GM19467 (cell line): ENCODE results near the gene NDUFA3.

Experiments used
- ATAC-seq: cut with Tn5 transposase; IDR thresholded peaks from one replicate; pipeline ENCODE4 v1.9.1; 2021; ENCODE audit warnings: mild to moderate bottlenecking, moderate library complexity; ENCODE audit not compliant: unreplicated experiment

The NDUFA3 gene

GRCh38 chr19:54107876-54108490 lies 5.3 kb downstream of the NDUFA3 start:
- no peak for ATAC-seq

DNA sequence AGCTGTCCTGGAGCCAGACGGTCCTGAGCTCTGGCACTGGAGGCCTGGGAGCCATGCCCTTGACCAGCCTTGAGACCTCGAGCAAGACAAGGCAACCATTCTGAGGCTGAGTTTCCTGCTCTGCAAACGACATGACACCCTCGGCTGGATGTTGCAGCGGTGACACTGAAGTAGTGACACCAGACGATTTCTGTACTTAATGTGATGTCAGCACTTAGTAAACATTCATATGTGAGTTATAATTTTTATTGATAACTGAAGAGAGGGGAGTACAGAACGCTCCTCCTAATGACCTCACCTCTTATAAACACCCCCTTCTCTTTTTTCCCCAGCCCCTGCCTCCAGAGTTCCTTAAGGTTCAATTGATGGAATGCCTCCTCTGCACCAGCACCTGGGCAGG lies 5.8 kb downstream of the NDUFA3 start:
- ATAC-seq: no peak

DNA sequence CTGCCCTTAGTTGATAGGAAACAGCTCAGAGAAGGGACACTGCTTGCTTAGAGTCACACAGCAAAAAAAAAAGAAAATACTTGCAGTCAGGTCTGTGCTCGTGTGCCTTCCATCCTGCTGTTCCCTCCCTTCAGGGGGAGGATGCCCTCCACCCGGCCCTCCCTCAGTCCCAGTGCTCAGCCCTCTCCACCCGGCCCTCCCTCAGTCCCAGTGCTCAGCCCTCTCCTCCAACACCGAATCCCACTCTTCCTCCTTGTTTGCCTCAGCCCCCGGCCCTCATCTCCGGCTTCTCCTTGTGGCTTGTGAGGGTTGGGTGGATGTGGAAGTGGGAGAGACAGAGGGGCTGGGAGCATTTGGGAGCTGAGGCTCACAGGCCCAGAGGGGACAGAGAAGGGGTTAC lies 7.0 kb downstream of the NDUFA3 start:
- no peak for ATAC-seq

- ATAC-seq: no peak
These were observed 11.9 kb downstream of the NDUFA3 start for GRCh38 chr19:54114340-54115108.

DNA sequence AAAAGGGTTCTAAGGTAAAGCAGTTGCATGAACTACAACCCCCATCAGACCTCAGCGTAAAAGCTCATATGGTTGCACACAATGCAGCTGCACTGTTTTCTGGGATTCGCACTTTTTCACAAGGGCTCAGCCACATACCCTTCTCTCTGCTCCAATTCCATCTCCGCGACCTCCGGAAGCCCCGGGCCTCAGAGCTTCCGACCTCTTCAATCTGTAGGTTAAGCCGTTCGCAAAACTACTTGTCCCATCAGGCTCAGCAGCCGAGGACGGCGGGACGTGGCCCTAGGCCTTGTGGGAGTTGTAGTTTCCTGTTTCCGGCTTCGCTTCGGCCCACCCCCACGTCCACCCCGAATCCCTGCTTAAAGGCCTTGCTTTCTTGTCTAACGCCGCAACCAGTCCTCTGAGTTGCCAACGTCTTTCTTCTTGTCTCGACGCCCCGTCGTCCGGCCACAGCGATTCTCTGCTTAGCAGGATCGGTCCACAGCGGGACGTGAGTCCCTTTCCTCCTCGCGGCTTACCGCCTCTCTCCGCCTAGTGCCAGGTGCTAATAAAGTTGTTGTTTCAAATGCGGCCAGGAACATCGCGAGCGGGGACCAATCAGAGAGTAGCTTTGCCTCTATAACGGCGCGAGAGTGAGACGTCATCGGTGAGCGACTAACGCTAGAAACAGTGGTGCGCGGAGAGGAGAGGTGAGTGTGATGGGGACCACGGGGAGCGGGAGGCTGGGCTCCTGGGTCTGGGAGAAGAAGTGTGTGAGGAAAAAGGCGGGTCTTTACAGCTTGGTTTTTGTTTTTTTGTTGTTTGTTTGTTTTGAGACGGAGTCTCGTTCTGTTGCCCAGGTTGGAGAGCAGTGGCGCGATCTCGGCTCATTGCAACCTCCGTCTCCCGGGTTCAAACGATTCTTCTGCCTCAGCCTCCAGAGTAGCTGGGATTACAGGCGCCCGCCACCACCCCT lies 12.7 kb downstream of the NDUFA3 start, which contains the start of the genes PRPF31 and TFPT:
TSS of gene PRPF31 (plus strand) at position 646 of the 955 bp plus-strand sequence. CDS start 2,525 bp downstream, outside the sequence.
TSS of gene TFPT (minus strand) at position 549 of the 955 bp plus-strand sequence. CDS start at position 161, 388 bp downstream.
- peak; percentile 69 for ATAC-seq

GRCh38 chr19:54121259-54121658 lies 18.6 kb downstream of the NDUFA3 start:
- ATAC-seq: no peak

DNA sequence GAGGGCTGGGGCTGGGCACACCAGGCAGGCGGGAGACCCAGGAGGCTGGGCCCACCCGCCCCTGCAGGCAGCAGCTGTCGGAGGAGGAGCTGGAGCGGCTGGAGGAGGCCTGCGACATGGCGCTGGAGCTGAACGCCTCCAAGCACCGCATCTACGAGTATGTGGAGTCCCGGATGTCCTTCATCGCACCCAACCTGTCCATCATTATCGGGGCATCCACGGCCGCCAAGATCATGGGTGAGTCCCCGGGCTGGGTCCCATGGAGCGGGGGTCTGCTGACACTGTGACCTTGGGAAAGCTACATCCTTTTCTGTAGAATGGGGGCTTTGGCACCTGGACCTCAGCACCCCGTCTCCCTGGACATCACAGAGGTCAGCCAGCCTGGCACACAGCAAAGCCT lies 21.0 kb downstream of the NDUFA3 start:
- ATAC-seq: no peak

GRCh38 chr19:54124393-54124792 lies 21.7 kb downstream of the NDUFA3 start:
- no peak for ATAC-seq

DNA sequence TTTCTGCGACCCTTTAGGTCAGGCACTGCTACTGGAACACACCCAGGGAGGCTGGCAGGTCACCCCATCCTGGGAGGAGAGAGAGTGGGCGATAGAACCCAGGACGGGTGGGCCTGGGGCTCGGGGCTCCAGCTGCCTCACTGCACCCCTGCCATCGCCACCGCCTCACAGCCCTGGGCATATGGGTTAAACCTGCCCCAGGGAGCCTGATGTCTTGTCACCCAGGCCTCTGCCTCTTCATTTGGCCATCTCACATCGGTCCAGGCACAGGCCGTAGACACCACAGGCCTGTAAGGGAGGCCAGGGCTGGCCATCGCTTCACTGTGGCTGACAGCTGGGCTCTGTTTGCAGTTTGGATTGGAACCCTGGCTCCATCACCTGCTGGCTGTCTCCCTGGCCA lies 23.1 kb downstream of the NDUFA3 start:
- no peak for ATAC-seq

DNA sequence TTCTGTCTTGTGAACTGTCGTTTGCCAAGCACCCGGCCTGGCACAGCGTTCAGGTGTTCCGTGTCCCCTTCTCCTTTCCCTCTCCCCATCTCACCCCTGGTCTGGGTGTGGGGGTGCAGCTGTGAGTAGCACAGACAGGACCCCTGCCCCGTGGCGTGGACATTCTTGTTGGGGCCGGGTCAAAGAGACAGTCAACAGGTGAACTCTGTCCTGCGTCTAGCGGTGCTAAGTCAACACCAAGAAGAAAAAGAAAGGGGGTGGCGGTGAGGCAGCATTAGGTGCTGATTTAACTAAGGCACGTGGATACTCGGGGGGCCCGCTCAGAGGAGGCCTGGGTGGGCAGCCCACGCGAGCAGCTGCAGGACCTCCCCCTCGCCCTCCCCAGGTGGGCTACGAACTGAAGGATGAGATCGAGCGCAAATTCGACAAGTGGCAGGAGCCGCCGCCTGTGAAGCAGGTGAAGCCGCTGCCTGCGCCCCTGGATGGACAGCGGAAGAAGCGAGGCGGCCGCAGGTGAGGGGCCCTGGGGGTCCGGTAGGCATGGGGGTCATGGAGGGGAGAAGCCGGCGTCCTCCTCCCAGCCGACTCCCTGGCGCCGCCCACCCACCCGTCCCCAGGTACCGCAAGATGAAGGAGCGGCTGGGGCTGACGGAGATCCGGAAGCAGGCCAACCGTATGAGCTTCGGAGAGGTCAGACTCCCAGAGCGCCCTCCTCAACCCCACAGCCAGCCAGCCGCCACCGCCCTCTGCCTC lies 25.2 kb downstream of the NDUFA3 start:
- no peak for ATAC-seq

DNA sequence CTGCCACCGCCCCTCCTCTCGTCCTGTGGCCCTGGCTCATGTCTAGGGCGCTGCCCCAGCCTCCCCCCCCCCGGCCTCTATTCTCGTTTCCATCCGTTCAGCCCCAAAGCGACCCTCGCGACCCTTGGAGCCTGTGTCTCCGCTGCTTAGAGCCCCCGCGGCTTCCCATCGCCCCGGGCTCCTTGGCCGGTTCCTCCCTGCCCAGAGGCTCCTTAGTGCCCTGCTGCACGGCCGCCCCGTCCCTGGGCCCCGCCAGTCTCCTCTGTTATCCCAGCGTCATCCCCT lies 25.7 kb downstream of the NDUFA3 start:
- no peak for ATAC-seq

GRCh38 chr19:54128796-54129616 lies 26.4 kb downstream of the NDUFA3 start:
- ATAC-seq: no peak

DNA sequence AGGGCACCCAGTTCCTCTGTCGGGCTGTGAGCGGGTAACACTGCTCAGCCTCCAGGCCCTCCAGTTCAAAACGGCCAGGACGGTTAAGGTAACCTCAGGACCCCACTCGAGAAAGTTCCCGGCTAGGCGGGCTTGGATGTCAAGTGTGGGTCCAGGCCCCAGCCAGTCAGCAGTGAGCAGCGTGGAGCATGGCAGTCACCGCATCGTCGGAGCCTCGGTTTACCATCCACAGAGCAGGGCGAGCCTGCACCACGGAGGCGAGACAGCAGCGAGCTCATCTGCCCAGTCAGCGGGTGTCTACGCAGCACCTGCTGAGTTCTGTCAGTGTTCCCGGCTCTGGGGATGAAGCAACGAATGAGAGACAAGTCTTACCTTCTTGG lies 27.0 kb downstream of the NDUFA3 start:
- no peak for ATAC-seq

DNA sequence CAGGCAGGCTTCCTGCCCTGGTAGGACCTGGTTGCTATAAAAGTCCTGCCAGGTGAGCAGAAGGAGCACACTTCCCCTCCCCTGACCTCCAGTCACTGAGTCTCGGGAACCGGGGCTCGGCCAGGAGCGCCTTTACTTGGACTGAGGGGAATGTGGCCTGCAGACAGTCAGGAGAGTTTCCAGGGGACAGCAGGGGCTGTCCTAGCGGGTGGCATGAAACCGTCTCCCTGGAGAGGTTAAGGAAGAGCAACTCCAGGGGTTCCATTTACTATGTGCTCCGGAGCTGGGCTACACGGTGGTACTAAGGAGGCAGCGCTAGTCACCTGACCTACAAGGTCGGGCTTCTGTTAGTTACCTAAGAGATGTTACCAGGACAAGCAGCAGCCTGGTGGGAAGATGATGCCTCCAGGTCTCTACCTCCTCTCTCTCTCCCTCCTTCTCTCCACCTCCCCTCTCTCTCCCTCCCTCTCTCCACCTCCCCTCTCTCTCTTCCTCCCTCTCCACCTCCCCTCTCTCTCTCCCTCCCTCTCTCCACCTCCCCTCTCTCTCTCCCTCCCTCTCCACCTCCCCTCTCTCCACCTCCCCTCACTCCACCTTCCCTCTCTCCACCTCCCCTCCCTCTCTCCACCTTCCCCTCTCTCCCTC lies 30.8 kb downstream of the NDUFA3 start:
- no peak for ATAC-seq

DNA sequence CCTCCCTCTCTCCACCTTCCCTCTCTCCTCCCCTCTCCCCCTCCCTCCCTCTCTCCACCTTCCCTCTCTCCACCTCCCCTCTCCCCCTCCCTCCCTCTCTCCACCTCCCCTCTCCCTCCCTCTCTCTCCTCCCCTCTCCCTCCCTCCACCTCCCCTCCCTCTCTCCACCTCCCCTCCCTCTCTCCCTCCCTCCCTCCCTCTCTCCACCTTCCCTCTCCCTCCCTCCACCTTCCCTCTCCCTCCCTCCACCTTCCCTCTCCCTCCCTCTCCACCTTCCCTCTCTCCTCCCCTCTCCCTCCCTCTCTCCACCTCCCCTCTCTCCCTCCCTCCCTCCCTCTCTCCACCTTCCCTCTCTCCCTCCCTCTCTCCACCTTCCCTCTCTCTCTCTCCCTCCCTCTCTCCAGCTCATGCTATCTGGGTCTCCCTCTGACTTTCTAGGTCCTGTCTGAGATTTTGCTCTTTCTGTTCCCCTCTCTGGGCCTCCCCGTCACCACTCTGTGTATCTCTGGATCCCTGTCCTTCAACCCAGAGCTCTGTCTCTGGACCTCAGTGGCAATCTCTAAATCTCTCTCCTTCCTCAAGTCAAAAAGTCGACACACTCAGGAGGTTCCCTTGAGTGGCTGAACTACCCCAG lies 31.4 kb downstream of the NDUFA3 start:
- ATAC-seq: no peak

DNA sequence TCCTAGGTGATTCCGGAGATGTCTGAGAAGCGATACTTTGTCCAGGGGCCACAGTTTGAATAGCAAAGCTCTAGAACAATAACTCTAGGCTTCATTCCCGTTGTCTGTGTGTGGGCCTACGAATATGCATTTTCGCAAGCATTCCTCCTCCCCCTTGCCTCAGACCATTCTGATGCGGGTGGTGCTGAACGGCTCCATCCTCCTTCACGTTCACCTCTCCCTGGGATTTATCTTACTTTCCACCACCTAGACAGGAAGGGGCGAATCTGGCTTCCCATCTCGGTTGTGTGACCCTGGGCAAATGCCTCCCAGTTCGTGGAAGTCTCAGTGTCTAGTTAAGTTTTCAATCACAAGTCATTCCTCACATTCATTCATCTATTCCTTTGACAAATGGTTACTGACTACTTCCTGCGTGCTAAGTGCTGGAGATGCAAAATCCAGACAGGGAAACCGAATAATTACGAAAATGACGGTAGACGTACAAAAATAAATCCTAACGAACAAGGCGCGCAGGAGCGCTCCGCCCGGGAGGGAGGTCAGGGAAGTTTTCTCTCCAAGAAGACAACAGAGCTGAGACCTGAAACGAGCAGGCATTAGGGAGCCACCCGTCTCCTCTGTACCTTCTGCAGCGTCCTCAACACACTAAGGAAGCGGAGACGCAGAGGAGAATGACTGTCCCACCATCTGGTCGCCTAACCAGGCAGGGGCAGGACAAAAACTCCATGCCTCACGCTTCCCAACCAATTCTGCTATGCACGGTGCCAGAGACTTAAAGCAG lies 33.6 kb downstream of the NDUFA3 start:
- no peak for ATAC-seq

DNA sequence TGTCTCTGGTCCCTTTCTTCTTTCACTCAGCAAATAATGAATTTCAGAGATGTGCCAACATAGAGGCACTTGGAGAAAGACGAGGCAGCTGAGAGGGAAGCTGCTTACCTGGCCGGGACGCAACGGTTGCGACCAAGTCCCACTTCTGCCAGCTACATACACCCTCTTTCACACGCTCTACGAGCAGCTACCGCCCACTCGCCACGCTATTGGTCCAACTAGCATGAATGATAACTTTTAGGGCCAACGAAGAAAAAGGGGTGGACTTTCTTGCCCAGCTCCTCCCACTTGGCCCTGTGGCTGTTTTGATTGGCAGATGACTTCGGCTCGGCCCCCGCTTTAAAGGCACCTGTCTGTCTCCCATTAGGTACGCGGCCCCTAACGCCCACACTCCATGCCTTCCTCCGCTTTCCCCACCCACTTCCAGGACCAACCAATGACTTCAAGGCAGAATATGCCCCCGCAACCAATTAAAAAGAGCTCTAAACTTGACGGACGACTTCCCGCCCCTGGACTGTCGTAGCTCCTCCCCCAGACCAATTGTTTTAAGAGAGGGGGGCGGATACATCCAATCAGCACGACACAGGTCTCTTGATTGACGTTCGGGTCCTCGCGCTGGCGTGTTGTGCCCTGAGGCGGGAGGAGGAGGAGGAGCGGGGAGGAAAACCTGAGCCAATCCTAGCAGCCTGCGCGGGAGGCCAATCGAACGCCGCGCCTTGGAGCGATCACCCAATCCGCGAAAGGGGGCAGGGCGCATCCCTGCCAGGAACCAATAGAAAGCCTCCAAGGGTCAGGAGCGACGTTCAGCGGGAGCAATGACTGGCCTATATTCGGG lies 34.4 kb downstream of the NDUFA3 start:
- peak; percentile 74 for ATAC-seq
